GM23338 (cell line): ENCODE data around the gene ADRB2.

Experiments
- CREB1 ChIP-seq: fragments of 250-450 bp; sonication (Bioruptor Pico); IDR thresholded peaks from 2 replicates; pipeline ENCODE4 v1.5.0; 2020; ENCODE audit warnings: low read depth, mild to moderate bottlenecking, moderate library complexity
- CTCF ChIP-seq, 2 experiments: fragments of 200-600 bp in 1 of 2; sonication (generic) in 1 of 2; conservative IDR thresholded peaks; 2 replicates each; pipeline versions ENCODE4 v1.5.1 to v1.6.1; 2016 to 2017; ENCODE audit warnings: antibody characterized with exemption in 2 of 2, low read depth in 2 of 2, mild to moderate bottlenecking in 2 of 2, moderate library complexity in 1 of 2
- ETS1 ChIP-seq: IDR thresholded peaks from 2 replicates; pipeline ENCODE4 v1.6.1; 2016; ENCODE audit warnings: antibody characterized with exemption
- EZH2 ChIP-seq: fragments of 200-600 bp; sonication (generic); IDR thresholded peaks from one replicate; pipeline ENCODE4 v1.8.0; 2017; ENCODE audit warnings: antibody characterized with exemption, mild to moderate bottlenecking, low read depth; ENCODE audit not compliant: unreplicated experiment
- EZH2phosphoT487 ChIP-seq: fragments of 200-600 bp; sonication (generic); IDR thresholded peaks from one replicate; pipeline ENCODE4 v1.8.1; 2018; ENCODE audit warnings: antibody characterized with exemption; ENCODE audit not compliant: unreplicated experiment
- JUNB ChIP-seq: IDR thresholded peaks from one replicate; pipeline ENCODE4 v1.6.1; 2016; ENCODE audit warnings: antibody characterized with exemption; ENCODE audit not compliant: unreplicated experiment
- NANOG ChIP-seq: IDR thresholded peaks from 2 replicates; pipeline ENCODE4 v1.6.1; 2016; ENCODE audit warnings: antibody characterized with exemption, borderline replicate concordance
- POLR2AphosphoS5 ChIP-seq: IDR thresholded peaks from 2 replicates; pipeline ENCODE4 v1.6.1; 2016; ENCODE audit warnings: antibody characterized with exemption, low read depth
- REST ChIP-seq: IDR thresholded peaks from one replicate; pipeline ENCODE4 v1.6.1; 2018; ENCODE audit warnings: antibody characterized with exemption; ENCODE audit not compliant: unreplicated experiment
- STAT1 ChIP-seq: IDR thresholded peaks from one replicate; pipeline ENCODE4 v1.6.1; 2016; ENCODE audit warnings: antibody characterized with exemption; ENCODE audit not compliant: unreplicated experiment
- ZNF331 ChIP-seq: fragments of 250-450 bp; sonication (Bioruptor Pico); IDR thresholded peaks from 2 replicates; pipeline ENCODE4 v1.5.0; 2020; ENCODE audit warnings: low read depth, mild to moderate bottlenecking, moderate library complexity
- ZNF462 ChIP-seq: fragments of 250-450 bp; sonication (Bioruptor Pico); IDR thresholded peaks from 2 replicates; pipeline ENCODE4 v1.5.0; 2020; ENCODE audit warnings: mild to moderate bottlenecking, moderate library complexity

- TF ChIP-seq EZH2 (no peak), CTCF (conservative IDR thresholded peaks at IDR 0.05; ENCODE audit: low read depth in 2 of 2) (no peak), POLR2AphosphoS5 (no peak), REST (no peak), CREB1 (CRISPR knock-in tag) (no peak), EZH2phosphoT487 (no peak), ETS1 (no peak), STAT1 (no peak), JUNB (no peak), ZNF462 (CRISPR knock-in tag) (no peak), NANOG (no peak), ZNF331 (no peak)
Measured at GRCh38 chr5:148833122-148833521, 6.7 kb downstream of the ADRB2 start.
